Measurements from ENCODE around the gene PXYLP1.

Gene PXYLP1

GRCh38 chr3:141323936-141324704 is 92.5 kb downstream of the PXYLP1 start:
- no peaks in the 10 kb centered on the region for H3K36me3 ChIP-seq (ENCODE audit: insufficient read depth, low read length)
- no peak overlapping the region for H3K4me3 ChIP-seq (ENCODE audit: low read length)
- no peaks in the 10 kb centered on the region for H3K9me3 ChIP-seq (replicated peaks; ENCODE audit: low read length)
- no peak overlapping the region for H3K4me2 ChIP-seq (ENCODE audit: low read length)
- H3K9ac ChIP-seq (ENCODE audit: low read depth, low read length), result no peak overlapping the region
- no peaks in the 10 kb centered on the region for H3K27me3 ChIP-seq (ENCODE audit: control insufficient read depth, insufficient read depth, low read length)
- H3K4me1 ChIP-seq (ENCODE audit: control insufficient read depth, insufficient read depth, low read length), result peaks cover 12% of the 10 kb centered on the region

- H3K27me3 ChIP-seq (ENCODE audit: control insufficient read depth, insufficient read depth, low read length), result no peaks in the 10 kb centered on the region
- H3K4me3 ChIP-seq (ENCODE audit: low read length), result no peak overlapping the region
- no peaks in the 10 kb centered on the region for H3K9me3 ChIP-seq (replicated peaks; ENCODE audit: low read length)
- H3K4me2 ChIP-seq (ENCODE audit: low read length), result no peak overlapping the region
- H3K36me3 ChIP-seq (ENCODE audit: insufficient read depth, low read length), result no peaks in the 10 kb centered on the region
- H3K9ac ChIP-seq (ENCODE audit: low read depth, low read length), result no peak overlapping the region
- peaks cover 11% of the 10 kb centered on the region for H3K4me1 ChIP-seq (ENCODE audit: control insufficient read depth, insufficient read depth, low read length)
These were observed 94.5 kb downstream of the PXYLP1 start for GRCh38 chr3:141326123-141326522.

GRCh38 chr3:141326626-141327025 is 95.0 kb downstream of the PXYLP1 start:
- H3K4me1 ChIP-seq (ENCODE audit: control insufficient read depth, insufficient read depth, low read length), result peaks cover 11% of the 10 kb centered on the region
- H3K36me3 ChIP-seq (ENCODE audit: insufficient read depth, low read length), result no peaks in the 10 kb centered on the region
- no peak overlapping the region for H3K4me3 ChIP-seq (ENCODE audit: low read length)
- H3K9me3 ChIP-seq (replicated peaks; ENCODE audit: low read length), result no peaks in the 10 kb centered on the region
- no peaks in the 10 kb centered on the region for H3K27me3 ChIP-seq (ENCODE audit: control insufficient read depth, insufficient read depth, low read length)
- H3K4me2 ChIP-seq (ENCODE audit: low read length), result no peak overlapping the region
- no peak overlapping the region for H3K9ac ChIP-seq (ENCODE audit: low read depth, low read length)

DNA sequence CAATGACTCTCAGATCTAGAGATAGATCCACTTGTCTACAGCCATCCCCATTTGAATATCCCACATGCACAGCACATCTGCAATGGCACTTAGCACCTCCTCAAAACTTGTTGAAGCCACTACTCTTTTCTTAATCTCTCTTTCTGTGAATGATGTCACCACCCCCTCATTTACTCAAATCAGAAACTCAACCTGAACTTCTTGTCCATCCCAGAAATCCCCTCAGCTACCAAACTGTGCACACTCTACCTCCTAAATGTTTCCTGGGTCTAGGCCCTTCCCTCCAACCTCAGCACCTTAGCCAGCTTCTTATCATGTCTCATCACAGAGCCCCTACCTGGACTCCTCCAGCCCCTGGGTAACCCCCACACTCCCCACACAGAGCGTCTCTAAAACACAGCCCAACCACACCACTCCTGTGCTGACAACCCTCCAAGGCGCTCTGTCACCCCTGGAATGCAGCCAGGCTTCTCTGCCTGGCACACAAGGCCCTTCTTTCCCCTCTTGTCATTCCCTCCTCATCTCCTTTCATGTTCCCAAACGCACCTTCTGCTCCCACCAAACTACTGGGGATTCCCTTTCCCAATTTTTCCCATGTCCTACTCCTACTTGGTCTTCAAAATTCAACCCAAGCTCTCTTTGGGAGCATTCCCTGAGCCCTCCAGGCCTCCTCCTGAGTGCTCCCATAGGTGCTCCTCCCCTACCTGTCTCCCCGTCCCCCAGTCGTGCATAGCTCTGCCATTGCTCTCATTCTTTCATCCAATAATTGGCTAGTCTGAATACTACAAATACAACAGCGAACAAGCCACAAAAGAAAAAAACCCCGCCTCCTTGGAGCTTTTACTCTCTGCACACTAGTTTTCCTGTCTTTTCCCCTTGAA is 96.9 kb downstream of the PXYLP1 start:
- Histone ChIP-seq H3K27me3 (ENCODE audit: control insufficient read depth, insufficient read depth, low read length) (no peaks in the 10 kb centered on the region), H3K4me3 (ENCODE audit: low read length) (no peak overlapping the region), H3K36me3 (ENCODE audit: insufficient read depth, low read length) (no peaks in the 10 kb centered on the region), H3K9ac (ENCODE audit: low read depth, low read length) (no peak overlapping the region), H3K4me1 (ENCODE audit: control insufficient read depth, insufficient read depth, low read length) (peaks cover 29% of the 10 kb centered on the region), H3K4me2 (ENCODE audit: low read length) (no peak overlapping the region), H3K9me3 (replicated peaks; ENCODE audit: low read length) (no peaks in the 10 kb centered on the region)

- H3K36me3 ChIP-seq (ENCODE audit: insufficient read depth, low read length), result no peaks in the 10 kb centered on the region
- no peak overlapping the region for H3K4me3 ChIP-seq (ENCODE audit: low read length)
- no peak overlapping the region for H3K9ac ChIP-seq (ENCODE audit: low read depth, low read length)
- no peaks in the 10 kb centered on the region for H3K27me3 ChIP-seq (ENCODE audit: control insufficient read depth, insufficient read depth, low read length)
- no peaks in the 10 kb centered on the region for H3K9me3 ChIP-seq (replicated peaks; ENCODE audit: low read length)
- no peak overlapping the region for H3K4me2 ChIP-seq (ENCODE audit: low read length)
- H3K4me1 ChIP-seq (ENCODE audit: control insufficient read depth, insufficient read depth, low read length), result peaks cover 36% of the 10 kb centered on the region
These were observed 98.6 kb downstream of the PXYLP1 start for GRCh38 chr3:141330235-141330634.

DNA sequence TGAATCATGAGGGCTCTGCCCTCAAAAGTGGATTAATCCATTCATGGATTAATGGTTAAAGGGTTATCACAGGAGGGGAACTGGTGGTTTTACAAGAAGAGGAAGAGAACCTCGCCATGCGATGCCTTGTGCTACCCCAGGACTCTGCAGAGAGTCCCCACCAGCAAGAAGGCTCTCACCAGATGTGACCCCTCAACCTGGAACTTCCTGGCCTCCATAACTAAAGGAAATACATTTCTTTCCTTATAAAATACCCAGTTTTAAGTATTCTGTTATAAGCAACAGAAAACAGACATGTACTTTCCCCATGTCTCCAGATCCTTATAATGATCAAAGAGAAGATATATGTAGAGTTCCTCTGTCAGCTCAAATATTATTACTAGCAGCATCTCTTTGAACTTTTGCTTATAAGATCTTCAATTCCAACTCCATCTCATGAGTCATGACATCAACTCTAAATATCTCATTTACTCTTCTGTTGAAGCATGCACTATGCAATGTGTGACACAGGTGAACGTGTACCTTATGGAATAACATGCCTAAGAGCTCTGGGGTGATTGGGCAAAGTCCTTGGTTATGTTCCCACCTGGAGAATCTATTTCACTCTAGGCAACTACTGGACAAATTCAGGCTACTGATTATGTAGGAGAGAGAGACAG is 99.2 kb downstream of the PXYLP1 start:
- Histone ChIP-seq H3K4me2 (ENCODE audit: low read length) (peak overlapping the region; percentile 36), H3K4me3 (ENCODE audit: low read length) (no peak overlapping the region), H3K4me1 (ENCODE audit: control insufficient read depth, insufficient read depth, low read length) (peaks cover 42% of the 10 kb centered on the region), H3K9ac (ENCODE audit: low read depth, low read length) (peak overlapping the region; percentile 5), H3K27me3 (ENCODE audit: control insufficient read depth, insufficient read depth, low read length) (no peaks in the 10 kb centered on the region), H3K36me3 (ENCODE audit: insufficient read depth, low read length) (no peaks in the 10 kb centered on the region), H3K9me3 (replicated peaks; ENCODE audit: low read length) (no peaks in the 10 kb centered on the region)

DNA sequence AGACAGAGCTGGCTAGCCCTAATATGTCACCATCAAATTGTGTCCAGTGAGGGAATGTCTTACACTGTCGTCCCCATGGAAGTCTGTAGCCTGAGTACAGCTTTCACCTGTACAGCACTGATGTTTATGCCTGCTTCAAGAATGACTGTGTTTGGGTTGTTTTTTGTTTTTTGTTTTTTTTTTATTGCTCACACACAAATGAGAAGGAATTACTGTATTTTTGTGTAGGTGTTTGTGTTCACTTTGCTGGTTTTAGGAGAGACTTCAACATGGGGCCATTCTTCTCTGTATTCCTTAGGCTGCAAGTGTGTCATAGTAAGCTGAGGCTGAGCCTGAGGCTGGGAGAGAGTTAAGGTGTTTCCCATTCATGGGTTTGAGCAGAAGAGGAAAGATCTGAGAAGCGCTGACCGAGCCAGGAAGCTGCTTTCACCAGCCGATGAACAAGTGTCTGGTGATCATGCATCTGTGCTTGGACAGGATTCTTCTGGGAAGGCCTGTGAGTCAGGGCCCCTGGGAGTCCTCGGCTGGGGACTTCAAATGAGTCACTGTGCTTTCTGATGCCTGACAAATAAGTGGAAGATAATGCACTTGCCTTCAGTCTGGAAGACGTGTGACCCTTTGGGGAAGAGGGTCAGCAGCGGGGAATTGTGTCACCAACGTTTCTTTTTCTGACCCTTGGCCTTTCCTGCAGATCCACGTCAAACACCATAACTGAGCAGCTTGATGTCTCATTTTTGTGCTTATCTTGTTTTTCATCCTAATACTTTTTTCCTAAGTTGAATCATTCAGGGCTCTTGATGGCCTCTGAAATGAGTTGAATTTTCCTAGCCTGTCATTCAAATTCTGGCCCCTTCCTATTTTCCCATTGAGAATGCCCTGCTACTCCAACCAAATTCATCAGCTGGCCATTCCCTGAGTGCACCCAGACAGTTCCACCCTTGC is 100.0 kb downstream of the PXYLP1 start:
- H3K9ac ChIP-seq (ENCODE audit: low read depth, low read length), result peak overlapping the region; percentile 47
- no peaks in the 10 kb centered on the region for H3K36me3 ChIP-seq (ENCODE audit: insufficient read depth, low read length)
- no peaks in the 10 kb centered on the region for H3K9me3 ChIP-seq (replicated peaks; ENCODE audit: low read length)
- peaks cover 45% of the 10 kb centered on the region for H3K4me1 ChIP-seq (ENCODE audit: control insufficient read depth, insufficient read depth, low read length)
- peak overlapping the region; percentile 53 for H3K4me2 ChIP-seq (ENCODE audit: low read length)
- H3K4me3 ChIP-seq (ENCODE audit: low read length), result no peak overlapping the region
- no peaks in the 10 kb centered on the region for H3K27me3 ChIP-seq (ENCODE audit: control insufficient read depth, insufficient read depth, low read length)

GRCh38 chr3:141332416-141332815 is 100.8 kb downstream of the PXYLP1 start:
- H3K9ac ChIP-seq (ENCODE audit: low read depth, low read length), result peak overlapping the region; percentile 47
- H3K4me3 ChIP-seq (ENCODE audit: low read length), result no peak overlapping the region
- H3K9me3 ChIP-seq (replicated peaks; ENCODE audit: low read length), result no peaks in the 10 kb centered on the region
- H3K4me1 ChIP-seq (ENCODE audit: control insufficient read depth, insufficient read depth, low read length), result peaks cover 53% of the 10 kb centered on the region
- no peaks in the 10 kb centered on the region for H3K27me3 ChIP-seq (ENCODE audit: control insufficient read depth, insufficient read depth, low read length)
- H3K4me2 ChIP-seq (ENCODE audit: low read length), result peak overlapping the region; percentile 53
- no peaks in the 10 kb centered on the region for H3K36me3 ChIP-seq (ENCODE audit: insufficient read depth, low read length)

DNA sequence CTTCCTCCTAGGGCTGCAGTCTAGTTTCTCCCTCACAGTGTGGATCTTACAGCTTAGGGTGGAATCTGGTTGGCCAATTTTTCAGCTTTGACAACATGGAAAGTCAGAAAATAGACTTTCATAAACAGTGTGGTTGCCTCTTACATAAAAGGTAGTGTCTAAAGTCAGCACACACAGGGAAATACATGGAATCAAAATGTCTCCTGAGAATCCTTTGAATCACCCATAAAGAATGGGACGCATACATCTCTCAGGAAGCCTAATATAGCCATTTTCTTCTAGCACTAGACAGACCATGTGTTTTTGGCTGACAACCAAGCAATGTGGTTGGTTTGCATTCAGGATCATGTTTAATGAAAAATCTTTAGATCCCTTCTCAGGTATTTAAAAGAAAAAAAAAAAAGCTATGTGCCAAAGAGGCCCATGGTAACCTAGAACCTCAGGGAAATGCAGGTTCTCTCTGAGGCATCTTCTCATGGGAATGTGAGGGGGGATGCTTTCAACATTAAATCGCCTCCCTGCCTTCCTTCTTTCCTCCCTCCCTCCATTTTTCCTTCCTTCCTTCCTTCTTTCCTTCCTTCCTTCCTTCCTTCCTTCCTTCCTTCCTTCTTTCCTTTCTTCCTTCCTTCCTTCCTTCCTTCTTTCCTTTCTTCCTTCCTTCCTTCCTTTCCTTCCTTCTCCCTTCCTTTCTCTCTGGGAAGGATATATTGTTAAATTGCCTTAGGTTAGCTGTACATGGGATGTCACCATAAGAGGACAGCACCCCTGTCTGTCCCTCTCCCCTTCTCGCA is 102.4 kb downstream of the PXYLP1 start:
- Histone ChIP-seq H3K9ac (ENCODE audit: low read depth, low read length) (no peak overlapping the region), H3K27me3 (ENCODE audit: control insufficient read depth, insufficient read depth, low read length) (no peaks in the 10 kb centered on the region), H3K4me1 (ENCODE audit: control insufficient read depth, insufficient read depth, low read length) (peaks cover 58% of the 10 kb centered on the region), H3K36me3 (ENCODE audit: insufficient read depth, low read length) (no peaks in the 10 kb centered on the region), H3K9me3 (replicated peaks; ENCODE audit: low read length) (no peaks in the 10 kb centered on the region), H3K4me2 (ENCODE audit: low read length) (no peak overlapping the region), H3K4me3 (ENCODE audit: low read length) (no peak overlapping the region)

DNA sequence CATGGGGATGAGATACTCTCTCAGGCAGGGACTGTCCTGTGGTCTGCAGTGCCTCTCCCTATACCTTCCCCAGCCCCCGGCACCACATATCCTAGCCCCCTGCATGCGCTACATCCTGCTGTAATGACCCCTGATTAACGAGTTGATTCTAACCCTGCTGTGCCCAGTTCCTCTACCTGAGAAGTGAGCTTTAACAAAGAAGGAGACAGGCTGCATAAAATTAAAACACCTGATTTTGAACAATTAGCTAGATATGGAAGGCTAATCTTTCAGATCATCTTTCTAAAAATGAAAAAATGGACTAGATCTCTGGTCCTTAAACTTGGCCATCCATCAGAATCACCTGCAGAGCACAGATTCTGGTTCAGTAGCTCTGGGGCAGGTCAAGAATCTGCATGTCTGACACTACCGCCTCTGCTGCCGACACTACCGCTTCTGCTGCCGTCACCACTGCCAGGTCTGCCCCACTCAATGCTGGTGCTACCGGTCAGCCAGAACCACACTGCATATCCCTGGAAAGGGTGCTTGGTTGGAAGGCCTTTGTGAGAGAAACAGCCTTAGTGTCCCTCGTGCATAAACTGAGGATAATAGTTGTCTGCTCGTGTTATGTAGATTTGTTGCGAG is 103.1 kb downstream of the PXYLP1 start:
- peaks cover 58% of the 10 kb centered on the region for H3K4me1 ChIP-seq (ENCODE audit: control insufficient read depth, insufficient read depth, low read length)
- no peaks in the 10 kb centered on the region for H3K36me3 ChIP-seq (ENCODE audit: insufficient read depth, low read length)
- no peak overlapping the region for H3K4me3 ChIP-seq (ENCODE audit: low read length)
- H3K4me2 ChIP-seq (ENCODE audit: low read length), result no peak overlapping the region
- H3K27me3 ChIP-seq (ENCODE audit: control insufficient read depth, insufficient read depth, low read length), result no peaks in the 10 kb centered on the region
- H3K9me3 ChIP-seq (replicated peaks; ENCODE audit: low read length), result no peaks in the 10 kb centered on the region
- H3K9ac ChIP-seq (ENCODE audit: low read depth, low read length), result no peak overlapping the region
